ENCODE results near the gene DDRGK1. TPM values are rescaled to one million over a fixed set of nuclear protein-coding genes. Genes with fewer than 3 reads are reported as not detected.

The DDRGK1 gene
- total RNA-seq, 1 experiment from 2014 or later = 85.5 TPM

DNA sequence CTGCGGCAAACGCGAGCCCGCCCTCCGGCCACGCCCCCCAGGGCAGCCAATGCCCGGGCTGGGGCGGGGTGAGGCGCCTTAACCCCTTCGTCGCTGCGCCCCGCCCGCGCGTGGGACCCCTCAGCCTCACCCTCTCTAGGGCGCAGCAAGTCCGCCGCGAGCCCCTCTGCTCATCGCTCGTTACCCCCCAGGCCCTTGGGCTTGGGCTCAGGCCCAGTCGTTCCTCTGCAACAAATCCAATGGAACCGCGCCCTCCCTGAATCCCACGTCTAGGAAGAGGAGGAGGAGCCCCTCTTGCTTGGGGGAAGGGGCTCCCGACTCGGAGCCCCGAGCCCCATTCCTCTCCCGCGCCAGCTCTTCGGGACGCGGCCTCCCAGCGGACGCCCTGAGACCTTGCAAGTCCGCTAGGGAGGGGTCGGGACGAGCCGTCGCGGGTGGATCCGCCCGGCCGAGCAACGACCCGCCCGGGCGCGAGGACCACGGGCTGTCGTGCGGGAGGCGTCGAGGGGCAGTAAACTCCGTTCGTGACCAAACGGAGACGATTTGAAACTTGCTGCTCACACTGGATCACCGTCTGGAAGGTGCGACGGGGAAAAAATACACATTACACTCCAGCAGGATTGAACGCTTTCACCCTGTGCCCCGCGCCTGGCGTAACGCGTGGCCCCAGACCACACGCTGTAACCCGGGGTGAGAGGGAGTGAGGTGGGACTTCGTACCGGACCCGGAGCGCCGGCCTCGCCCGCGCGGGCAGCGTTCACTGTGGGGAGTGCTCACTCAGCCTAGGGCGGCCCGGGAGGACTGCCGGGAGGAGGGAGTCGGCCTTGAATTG, 30.7 kb downstream of the DDRGK1 start:
- in situ Hi-C loops (cut with HindIII; ENCODE audit: low pct_unique_long_range_greater_than_20kb, low sequenced_read_pairs) = no loop called here
- peak; percentile 85 for DNase-seq (ENCODE audit: low read depth, low spot score)

DNA sequence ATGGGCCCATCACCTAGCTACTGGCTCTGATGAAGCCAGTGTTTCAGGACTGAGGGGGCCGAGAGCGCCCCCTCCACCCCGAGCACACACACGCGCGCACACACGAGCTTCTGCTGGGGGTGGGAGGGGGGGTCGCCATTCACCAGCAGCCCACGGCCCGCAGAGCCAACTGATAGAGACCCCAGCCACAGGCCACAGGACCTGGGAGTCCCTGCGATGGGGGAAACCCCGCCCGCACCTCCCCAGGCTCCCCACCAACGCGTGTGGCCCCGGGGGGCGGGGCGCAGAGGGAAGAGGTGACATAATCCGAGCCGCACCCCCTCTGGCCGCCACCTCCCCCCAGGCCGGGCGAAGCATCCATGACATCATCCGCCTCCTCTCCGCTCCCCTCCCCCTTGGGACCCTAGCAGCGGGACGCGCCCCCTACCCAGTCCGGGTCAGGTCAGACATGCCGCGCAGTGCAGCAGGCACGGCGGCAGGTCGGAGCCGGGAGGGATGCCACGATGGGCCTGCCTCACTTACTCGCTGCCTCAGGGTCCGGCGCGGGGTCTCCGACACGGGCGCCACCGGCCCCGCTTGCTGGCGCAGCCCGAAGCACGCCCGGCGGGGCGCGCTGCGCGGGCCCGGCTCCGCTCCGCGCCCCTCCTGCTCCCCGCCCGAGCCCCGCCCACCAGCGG, 31.4 kb downstream of the DDRGK1 start, which contains the start of gene LZTS3:
TSS of gene LZTS3 (minus strand) at position 617 of the 677 bp plus-strand sequence. CDS start 6,386 bp downstream, outside the sequence.
- peak; percentile 35 for DNase-seq (ENCODE audit: low read depth, low spot score)
- in situ Hi-C loops (cut with HindIII; ENCODE audit: low pct_unique_long_range_greater_than_20kb, low sequenced_read_pairs) = no loop called here

DNA sequence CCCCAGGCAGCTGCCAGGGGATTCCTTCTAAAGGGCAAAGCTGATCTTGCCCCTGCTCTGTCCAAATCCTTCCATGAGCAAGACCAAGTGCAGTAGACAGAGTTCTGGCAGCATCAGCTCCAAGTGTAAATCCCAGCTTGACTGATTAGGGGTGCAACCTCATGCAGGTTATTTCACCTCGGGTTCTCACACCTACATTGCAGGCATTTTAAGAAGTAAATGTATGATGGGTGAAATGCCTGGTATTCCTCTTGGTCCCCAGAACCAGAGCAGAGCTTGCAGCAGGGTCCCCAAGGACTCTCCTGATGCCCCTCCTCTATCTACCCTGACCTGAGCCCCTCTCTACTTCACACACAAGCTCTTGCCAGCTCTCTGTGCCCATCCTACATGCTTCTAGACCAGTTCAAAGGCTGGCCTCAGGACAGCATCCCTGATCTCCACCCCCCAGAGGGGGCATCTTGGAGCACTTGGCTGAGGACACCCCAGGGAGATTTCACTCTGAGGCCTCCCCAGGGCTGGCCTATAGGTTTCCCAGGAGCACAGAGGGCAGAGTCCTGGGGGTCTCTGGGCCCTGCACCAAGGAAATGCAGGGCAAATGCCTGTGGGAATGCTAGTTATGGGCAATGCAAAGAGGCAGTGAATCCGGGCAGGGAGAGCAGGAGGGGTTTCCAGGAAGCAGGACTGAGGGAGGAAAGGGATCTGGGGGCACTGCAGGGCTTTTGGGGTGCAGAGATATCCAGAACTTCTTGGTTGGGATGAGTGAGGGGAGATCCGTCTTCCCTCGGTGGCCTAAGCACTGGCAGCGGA, 32.2 kb downstream of the DDRGK1 start:
- no peak for DNase-seq (ENCODE audit: low read depth, low spot score)
- in situ Hi-C loops (cut with HindIII; ENCODE audit: low pct_unique_long_range_greater_than_20kb, low sequenced_read_pairs) = no loop called here

DNA sequence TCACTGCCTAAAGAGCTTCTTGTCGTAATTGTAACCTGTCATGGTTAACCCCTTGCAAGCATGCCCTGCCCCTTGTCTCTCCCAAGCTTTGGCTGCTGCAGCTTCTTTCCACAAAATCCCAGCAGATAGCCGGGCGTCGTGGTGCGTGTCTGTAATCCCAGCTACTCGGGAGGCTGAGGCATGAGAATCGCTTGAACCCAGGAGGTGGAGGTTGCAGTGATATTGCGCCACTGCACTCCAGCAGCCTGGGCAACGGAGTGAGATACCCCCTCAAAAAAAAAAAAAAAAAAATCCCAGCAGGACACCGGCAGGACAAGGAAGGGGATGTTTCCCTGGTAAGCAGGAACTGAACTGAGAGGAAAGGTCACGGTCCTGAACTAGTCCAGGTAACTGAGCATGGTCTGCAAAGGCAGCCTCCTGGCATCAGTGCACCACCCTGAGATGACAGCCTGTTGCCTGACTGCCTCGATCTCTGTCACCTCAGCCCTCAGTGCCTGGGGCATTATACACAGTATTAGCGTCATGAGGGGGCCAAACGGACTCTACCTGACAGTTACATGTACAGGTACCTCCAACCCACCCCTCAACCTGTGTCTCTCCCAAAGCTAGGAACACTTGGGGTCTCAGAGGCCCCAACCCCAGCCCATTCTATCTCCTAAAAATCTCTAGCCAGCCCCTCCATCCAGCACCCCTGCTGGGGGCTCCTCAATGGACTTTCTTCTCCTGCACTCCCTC, 32.9 kb downstream of the DDRGK1 start:
- in situ Hi-C loops (cut with HindIII; ENCODE audit: low pct_unique_long_range_greater_than_20kb, low sequenced_read_pairs) = no loop called here
- no peak for DNase-seq (ENCODE audit: low read depth, low spot score)

DNA sequence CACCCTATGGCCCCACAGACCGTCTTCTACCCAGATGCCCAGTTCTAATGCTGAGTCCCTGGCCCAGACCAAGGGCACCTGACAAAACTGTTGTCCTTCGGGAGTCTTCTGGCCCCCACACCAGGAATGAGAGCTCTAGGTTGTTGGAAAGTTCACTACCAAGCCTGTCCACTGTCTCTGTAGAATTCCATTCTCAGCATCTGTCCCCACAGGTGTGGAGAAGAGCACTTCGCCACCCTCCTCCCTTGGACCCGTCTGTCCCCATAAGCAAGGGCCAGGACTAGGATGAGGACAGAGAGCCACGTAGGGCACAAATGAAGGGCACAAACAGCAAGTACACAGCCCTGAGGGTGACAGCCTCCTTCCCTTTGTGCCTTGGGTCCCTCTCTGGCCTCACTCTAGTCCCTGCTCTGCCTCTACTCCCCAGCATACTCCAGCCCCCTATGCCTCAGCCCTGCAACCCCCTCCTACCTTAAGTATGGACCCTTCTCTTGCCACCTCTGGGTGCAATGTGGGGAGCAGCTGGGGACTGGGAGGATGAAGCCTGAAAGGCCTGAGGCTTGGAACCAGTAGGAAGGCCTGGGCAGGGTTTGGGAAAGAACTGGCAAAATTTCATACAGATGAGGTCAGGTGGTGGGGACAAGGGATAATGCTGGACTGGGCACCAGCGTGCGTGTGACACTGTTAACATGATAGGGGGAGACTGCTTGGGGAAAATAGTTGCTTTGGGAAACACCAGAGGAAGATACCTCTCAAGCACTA, 35.5 kb downstream of the DDRGK1 start:
- in situ Hi-C loops (cut with HindIII; ENCODE audit: low pct_unique_long_range_greater_than_20kb, low sequenced_read_pairs) = no loop called here
- DNase-seq (ENCODE audit: low read depth, low spot score) = no peak

DNA sequence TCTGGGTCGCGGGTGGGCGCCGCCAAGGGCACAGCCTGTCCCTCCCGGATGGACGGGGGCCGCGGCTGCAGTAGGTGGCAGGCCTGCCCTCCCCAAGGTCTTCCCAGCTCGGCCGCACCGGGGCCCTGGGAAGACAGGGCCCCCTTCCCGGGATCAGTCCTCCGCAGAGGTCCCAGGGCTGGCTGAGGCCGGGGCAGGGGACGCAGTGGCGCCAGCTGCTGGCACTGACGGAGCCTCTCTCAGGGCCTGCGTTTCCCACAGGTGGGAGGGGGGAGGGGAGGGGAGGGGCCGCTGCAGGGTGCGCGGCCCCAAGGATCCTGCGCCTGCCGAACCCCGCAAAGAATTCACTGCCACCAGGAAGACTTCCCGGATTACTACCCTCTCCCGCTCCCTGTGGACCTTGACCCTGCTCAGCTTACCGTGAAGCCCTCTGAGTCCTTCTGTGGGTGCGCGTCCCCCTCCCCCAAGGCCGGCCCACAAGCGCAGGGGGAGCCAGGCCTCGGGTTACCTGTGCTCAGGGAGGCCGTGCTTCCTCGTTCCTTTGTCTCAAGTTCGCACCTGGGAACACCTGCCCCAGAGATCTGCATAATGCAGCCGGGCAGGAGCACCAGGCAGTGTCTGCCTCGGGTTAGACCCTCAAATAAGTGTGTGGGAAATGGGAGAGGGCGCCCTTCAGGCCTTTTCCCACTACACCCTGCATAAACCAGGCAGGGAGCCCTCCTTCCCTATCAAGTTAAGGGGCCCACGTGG, 36.2 kb downstream of the DDRGK1 start:
- in situ Hi-C loops (cut with HindIII; ENCODE audit: low pct_unique_long_range_greater_than_20kb, low sequenced_read_pairs) = no loop called here
- DNase-seq (ENCODE audit: low read depth, low spot score) = no peak

DNA sequence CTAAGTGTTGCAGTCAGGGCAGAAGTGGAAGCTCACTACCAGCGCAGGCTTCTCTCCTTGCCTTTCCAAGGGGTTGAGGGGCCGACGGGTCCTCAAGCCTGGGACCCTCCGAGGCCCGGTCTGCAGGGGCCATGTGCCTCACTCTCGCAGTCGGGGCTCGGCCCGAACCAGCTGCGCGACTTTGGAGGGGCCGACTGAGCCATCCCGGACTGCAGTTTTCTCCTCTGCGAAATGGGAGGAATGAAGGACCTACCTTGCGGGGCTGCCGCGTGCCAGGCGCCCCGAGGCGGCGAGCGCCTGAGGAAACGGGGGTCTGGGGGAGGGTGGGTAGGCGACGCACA, 36.8 kb downstream of the DDRGK1 start:
- in situ Hi-C loops (cut with HindIII; ENCODE audit: low pct_unique_long_range_greater_than_20kb, low sequenced_read_pairs) = no loop called here
- DNase-seq (ENCODE audit: low read depth, low spot score) = no peak

DNA sequence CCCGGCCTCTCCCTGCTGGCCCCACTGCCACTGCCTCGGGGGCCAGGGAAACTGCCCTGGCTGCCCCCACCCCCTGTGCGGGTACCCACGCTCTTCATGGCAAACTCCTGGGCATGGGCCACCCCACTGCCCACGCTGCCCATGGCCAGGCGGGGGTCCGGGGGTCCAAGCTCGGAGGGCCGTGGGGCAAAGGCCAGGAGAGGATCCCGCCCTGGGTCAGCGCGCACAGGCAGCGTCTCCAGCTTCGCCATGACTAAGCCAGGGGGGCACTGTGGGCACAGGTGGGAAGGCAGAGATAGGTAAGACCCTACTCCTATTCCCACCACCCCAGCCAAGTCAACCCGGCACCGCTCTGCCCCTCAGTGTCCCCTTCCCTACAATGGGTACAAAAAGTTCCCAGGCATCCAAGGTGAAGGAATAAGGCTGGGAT, 37.6 kb downstream of the DDRGK1 start:
- in situ Hi-C loops (cut with HindIII; ENCODE audit: low pct_unique_long_range_greater_than_20kb, low sequenced_read_pairs) = no loop called here

DNA sequence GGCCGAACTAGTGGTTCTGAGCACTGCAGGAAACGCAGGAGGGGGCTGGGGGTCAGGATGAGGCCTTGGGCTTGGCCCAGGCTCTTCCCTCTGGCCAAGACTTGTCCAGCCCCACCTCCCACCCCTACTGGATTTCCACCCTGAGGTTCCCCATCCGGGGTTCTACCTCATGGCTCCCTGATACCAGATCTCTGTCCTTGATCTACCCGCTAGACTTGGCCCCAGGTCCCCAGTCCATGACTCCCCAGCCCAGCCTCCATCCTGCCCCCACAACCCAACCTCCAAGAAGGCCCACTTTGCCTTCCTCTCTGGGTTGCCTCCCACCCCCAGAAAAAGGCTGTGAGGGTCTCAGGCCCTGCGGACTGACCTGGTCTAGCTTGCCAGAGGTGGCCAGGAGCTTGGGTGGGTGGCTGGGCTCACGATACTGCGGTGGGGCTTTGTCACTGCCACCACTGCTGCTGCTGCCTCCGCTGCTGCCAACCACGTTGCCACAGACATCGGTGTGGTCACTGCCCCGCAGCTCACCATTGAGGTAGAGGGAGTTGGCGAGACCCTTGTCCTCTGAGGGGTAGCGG, 38.1 kb downstream of the DDRGK1 start:
- in situ Hi-C loops (cut with HindIII; ENCODE audit: low pct_unique_long_range_greater_than_20kb, low sequenced_read_pairs) = no loop called here
- no peak for DNase-seq (ENCODE audit: low read depth, low spot score)

More for the DNA sequence above, 37.6 kb downstream of the DDRGK1 start:
- no peak for DNase-seq (ENCODE audit: low read depth, low spot score)

DNA sequence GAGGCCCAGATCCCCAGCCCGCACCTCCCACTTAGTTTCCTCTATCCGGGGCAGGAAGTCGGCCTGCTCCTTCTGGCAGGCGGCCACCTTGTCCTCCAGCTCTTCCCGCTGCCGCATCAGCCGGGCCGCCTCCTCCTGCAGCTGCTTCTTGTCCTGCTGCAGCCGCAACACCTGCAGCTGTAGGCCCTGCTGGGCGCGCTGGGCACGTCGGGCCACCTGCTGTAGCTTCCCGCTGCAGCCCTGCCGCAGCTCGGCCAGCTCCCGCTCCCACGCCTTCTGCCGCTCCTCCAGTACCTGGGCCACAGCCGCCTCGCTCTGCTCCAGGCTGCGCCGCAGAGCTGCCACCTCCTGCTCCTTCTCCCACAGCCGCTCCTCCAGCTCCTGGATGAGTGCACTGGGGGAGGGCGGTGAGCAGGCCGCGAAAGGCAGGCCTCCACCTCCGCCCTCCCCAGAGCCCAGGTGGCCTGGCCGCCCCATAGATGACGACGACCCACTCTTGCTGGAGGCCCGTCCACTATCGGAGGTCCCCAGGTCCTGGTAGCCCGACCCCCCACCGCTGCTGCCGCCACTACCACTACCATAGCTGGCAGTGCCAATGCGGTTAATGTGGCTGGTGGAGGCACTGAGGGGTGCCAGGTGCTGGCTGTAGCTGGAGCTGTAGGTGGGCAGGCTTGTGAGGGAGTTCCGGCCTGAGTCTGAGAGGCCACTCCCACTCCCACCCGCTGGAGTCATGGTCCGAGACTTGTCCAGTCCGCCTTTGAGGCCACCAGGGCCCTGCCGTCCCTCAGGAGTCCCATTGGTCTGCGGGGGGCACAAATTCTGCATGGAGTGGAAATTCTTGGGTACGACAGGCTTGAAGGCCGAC, 38.8 kb downstream of the DDRGK1 start:
- no peak for DNase-seq (ENCODE audit: low read depth, low spot score)
- in situ Hi-C loops (cut with HindIII; ENCODE audit: low pct_unique_long_range_greater_than_20kb, low sequenced_read_pairs) = no loop called here

DNA sequence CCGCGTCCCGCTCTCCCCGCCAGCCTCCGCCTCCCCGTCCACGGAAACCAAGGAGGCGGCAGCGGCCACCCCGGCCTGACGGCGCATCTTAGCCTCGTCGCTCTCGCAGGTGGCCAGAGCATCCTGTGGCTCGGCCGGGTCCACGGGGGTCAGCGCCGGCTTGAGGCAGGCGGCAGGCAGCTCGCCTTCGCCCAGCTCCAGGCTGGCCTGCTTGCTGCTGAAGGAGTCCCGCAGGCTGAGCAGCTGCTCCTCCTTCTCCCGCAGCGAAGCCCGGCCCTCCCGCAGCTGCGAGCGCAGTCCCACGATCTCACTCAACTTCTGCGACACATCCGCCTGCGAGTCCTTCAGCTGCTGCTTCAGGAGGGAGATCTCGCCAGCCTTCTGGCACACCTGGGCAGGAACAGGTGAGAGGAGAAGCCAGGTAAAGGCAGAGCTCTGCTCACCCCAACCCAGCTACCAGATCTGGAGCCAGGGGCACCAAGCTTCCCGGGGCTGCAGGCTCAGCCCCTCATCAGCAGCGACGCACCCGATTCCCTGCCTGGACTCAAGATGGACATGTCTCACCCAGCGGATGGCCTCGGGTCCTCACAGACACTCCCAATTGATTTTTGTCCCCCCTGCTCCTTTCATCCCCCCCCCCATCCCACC, 39.6 kb downstream of the DDRGK1 start:
- in situ Hi-C loops (cut with HindIII; ENCODE audit: low pct_unique_long_range_greater_than_20kb, low sequenced_read_pairs) = no loop called here
- DNase-seq (ENCODE audit: low read depth, low spot score) = no peak

DNA sequence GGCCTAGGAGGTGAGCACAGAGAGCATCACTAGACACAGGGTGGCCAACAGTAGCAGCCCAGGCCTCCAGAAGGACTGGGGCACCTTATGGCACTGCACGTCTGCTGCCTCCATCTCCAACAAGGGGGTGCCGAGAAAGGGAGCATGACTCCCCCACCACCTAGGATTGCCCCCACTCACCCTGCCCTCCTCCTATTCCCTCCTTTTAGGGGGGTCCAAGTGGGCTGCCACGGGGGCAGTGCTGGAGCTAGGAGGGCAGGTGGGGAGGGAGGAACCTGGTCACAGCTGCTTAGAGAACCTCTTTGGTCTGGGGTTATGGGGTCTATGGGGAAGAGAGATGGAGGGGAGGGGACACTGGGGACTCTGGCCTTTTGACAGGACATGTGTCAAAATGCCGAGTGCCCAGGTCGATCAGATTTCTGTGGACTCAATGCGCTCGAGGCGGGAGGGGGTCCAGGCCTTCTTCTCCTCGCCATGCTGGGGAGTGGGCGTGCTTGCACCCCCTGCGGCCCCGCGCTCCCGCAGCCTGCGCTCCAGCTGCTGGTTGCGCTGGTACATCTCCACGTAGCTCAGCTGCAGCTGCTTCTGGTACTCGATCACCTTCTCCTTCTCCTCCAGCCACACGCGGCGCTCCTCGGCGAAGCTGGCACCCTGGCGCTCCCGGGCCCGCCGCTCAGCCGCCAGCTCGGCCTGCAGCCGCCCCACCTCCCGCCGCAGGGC, 40.3 kb downstream of the DDRGK1 start:
- DNase-seq (ENCODE audit: low read depth, low spot score) = no peak
- in situ Hi-C loops (cut with HindIII; ENCODE audit: low pct_unique_long_range_greater_than_20kb, low sequenced_read_pairs) = no loop called here

DNA sequence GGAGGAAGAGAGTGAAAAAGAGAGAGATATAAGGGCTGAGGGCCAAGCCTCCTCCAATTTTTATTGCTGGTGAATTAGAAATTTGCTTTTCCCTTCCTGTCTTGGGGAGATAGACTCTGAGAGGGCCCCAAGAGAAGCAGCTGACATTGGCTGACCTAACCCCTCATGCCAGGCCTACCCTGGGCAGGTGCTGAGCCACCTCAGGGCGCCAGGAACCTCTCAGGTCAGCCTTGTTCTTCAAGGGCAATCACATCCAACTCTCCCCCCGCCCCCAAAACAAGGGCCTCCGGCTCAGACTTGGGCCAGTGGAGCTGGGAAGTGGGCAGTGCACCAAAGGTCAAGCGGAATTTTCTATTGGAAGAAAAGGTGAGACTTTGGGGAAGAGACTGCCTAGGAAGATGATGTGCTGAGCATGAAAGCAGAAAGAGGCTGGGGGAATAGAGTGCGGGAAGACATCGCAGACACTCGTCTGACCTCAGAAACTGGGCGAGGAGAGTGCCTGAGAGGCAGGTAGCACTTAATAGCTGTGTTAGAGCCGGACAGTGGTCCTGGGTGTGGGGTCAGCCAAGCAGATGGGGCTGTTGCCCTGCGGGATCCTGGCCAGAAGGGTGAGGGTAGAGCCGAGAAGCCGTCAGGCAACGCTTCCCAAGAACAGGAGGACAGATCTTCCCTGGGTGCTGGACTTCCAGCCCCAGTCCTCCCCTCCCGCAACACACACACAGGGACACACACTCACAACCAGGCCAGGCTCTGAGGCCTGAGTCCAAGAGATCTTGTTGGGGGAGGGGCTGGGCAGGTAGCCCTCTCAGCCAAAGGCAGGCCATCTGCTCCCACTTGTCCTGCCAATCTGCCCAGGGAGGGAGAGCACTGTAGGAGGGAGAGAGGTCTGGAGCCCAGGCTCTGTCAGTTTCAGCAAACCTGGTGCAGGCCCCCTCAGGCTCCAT, 41.1 kb downstream of the DDRGK1 start:
- in situ Hi-C loops (cut with HindIII; ENCODE audit: low pct_unique_long_range_greater_than_20kb, low sequenced_read_pairs) = no loop called here

More for the DNA sequence above, 41.1 kb downstream of the DDRGK1 start:
- no peak for DNase-seq (ENCODE audit: low read depth, low spot score)

All from SK-MEL-5 (cell line).